ELF-1 (cell line): ENCODE results near the gene C2CD3.
A peak's percentile ranks its signal among the peaks of the same experiment; 100 is the strongest.
"Not testable (repeated sequence)": the region's sequence is repeated elsewhere in the genome, so short reads cannot be mapped to it uniquely, and the experiment has no call there.

Source experiments
- DNase-seq: peaks from one replicate; pipeline ENCODE4 v3.0.0-alpha.2; 2016; ENCODE audit warnings: low read depth, low spot score

The C2CD3 gene

DNA sequence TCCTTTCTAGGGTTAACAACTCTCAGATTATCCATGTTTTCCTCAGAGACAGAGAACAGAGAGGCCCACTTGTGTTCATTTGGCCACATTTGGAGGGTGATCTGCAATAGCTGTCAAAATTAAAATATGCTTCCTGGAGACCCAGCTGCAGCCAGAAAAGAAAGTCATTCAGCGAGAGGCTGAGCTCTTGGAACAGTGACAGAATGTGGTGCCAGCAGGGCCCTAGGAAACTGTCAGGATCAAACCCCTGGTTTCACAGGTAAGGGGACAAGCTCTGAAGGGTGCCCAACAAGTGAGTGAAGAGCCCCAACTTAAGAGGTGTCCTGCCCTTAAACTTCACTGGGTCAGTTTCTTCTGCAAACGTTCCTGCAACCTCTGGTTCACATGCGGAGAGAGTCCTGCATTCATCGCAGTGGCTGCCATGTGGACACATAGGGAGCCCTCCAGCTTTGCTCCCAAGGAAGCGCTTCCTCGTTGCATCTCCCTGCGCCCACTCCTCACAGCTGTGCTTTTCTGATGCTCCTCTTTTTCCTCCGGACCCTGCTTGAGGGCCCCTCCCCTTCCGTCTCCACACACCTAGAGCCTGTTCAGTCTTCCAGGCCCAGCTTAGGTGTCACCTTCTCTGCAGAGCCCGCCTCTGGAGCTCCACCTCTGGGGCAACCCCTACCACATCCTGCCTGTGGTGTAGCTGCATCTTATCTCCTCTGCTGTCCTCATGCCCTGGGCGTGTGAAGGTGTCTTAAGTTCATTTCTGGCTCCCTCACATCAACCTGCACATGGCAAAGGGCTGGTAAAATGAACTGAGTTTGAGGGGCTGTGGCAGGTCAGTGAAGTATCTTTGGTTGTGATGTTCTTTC is 165.8 kb downstream of the C2CD3 start:
- DNase-seq: no peak

- no peak for DNase-seq
Observed at GRCh38 chr11:74004046-74004695, 166.6 kb downstream of the C2CD3 start.

GRCh38 chr11:74002832-74003231 is 168.0 kb downstream of the C2CD3 start:
- no peak for DNase-seq

DNA sequence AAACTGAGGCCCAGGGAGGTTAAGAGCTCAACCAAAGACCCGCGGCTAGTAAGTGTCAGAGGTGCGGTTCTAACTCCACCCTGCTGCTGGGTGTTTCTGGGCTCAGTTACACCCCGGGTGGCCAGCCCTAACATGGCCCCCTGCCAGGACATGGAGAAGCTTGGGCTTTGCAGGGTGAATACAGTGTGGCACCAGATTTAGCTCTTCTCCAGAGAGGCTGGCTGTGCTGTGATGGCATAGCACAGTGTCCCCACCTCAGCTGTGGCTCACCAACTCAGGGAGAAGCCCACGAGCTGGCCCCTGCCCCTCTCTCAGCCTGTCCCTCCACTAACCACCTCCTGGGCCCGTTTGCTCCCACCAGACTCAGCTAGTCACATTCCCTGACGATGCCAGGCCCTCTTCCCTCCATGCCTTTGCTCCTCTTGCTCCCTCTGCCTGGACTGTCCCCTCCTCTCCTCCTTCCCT is 168.9 kb downstream of the C2CD3 start:
- no peak for DNase-seq

DNA sequence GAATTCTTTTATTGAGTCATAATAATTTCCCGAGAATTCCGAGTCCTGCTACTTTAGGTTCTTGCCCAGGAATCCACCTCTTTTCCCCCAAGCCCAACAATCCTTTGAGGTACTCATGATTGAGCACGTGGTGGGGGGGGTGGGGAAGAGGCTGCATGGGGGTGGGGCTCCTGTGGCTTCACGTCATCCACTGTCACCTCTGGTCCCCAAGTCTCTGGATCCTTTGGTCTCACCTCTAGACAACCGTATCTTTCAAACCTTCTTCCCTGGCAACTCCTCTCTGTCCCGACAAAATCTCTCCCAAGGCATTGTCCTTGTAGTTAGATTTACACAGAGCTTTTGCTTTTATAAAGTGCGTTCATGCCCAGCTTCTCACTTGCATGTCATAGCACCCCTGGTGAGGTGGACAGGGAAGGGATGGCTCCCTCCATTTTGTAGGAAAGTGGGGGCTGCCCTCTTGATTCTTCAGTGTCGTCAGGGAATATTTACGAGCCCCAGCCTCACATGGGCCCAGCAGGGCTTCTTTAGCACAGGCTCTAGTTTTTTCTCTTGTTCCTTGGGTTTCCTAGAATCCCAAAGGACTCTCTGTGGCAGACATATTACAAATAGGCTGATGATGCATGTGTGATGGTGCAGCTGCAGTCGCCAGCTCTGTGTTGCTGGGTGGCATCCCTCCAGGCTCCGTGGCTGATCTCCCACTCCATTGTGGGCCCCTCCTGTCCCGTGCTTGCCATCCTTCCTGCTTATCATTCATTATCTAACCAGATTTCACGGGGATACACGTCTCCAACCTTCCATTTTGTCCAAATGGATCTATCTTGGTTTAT is 170.3 kb downstream of the C2CD3 start:
- DNase-seq: no peak

- DNase-seq: no peak
Observed at GRCh38 chr11:73999581-74000306, 171.1 kb downstream of the C2CD3 start.

- DNase-seq: no peak
Observed at GRCh38 chr11:73998846-73999575, 171.8 kb downstream of the C2CD3 start.

- no peak for DNase-seq
Observed at GRCh38 chr11:73997120-73997770, 173.6 kb downstream of the C2CD3 start.

DNA sequence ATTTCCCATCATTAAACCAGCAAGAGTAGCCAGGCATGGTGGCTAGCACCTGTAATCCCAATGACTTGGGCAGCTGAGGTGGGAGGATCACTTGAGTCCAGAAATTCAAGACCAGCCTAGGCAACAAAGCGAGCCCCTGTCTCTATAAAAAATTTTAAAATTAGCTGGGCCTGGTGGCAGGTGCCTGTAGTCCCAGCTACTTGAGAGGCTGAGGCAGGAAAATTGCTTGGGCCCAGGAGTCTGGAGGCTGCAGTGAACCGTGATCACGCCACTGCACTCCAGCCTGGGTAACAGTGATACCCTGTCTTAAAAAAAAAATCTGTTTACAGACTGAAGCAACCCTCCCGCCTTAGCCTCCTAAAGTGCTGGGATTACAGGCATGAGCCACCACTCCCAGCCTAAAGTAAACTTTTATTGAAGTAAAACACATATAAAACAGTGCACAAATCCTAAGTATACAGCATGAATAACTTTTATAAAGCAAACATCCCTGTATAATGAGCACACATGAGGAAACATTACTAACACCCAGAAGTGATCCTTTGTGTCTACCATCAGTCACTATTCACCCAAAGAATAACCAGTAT is 174.5 kb downstream of the C2CD3 start:
- DNase-seq: no peak

GRCh38 chr11:73995731-73996130 is 175.1 kb downstream of the C2CD3 start:
- DNase-seq: no peak

DNA sequence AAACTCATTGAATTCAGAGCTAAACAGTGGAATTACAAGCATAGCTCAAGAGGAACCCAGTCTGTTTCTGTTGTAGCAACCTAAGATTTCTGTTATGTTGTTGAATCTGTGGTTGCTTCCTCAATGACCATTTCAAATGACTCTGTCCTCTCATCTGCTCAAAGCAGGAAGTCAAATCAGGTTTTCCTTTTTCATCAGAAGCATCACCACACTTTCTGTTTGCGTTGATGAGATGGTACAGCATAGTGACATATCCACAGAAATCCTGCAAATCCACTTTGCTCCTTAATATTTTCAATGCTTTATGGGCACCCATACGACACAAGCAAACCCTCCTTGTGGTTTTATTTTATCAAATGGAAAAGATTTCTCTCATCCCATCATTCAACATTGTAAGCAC is 175.6 kb downstream of the C2CD3 start:
- DNase-seq: no peak

DNA sequence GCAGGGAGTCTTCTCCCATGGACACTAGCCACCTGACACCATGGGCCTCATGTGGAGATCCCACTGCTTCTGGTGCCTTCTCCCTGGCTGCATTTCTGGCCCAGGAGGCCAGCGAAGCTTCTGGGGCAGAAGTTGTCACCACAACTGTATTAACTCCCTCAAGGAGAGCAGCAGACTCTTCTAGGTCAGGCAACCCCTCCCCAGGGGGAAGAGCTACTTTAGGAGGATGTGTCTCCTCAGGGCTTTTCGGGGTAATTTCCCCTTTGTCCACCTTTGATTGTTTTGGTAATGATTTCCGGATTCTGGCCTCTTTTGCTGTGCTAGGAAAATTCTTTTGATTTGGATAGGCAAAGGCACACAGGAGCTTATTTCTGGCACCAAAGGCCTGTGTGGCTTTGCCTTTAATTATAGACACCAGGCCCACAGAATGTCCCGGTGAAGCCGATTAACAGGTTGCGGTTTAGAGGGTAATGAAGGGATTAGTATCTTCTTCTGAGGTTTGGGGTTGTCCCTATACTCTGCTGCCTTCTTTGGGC is 179.3 kb downstream of the C2CD3 start:
- DNase-seq: no peak

DNA sequence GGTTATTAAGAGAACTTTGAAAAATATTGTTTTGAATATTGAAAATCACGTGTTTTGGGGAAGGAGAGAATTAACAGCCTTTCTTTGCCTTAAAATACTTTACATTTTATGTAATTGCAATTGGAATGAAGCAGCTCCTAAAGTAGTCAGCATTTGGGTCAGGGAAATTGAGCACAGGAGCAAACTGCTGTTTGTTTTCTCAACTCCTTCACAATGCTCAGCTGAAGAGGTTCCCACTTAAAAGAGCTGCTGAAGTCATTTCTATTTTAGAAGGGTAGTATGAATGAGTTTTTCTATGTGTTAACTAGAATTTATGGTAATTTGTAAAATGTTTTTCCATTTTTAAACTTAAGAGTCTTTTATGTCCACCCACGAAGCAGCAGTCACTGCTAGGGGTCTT is 180.1 kb downstream of the C2CD3 start:
- no peak for DNase-seq

DNA sequence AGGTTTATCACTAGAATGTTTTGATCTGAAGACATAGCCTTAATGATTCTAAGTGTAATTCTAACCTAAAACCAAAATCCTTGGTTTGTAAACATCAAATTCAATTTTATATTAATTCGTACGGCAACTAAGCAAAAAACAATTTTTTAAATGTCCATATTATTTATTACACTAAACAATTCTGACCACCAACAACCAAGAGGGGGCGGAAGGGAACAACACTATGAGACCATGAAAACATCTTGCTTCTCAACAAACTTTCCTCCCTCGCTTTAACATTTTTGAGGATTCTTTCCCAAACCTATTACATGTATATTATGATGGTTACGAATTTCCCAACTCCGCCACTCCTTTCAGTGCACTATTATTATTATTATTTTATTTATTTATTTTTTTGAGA is 181.6 kb downstream of the C2CD3 start:
- DNase-seq: no peak

DNA sequence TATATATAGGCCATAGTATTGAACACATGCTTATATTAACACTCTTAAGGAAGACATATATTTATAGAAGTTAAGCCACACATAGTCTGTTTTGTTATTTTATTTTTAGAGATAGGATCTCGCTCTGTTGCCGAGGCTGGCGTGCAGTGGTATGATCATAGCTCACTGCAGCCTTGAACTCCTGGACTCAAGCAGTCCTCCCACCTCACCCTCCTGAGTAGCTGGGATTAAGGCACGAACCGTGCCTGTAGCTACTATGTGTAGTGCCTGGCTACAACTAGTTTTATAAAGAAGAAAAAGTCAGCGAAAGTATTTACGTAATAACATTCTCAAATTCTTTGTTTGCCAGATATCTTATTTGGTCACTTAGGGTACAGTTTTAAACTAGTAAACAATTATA is 182.6 kb downstream of the C2CD3 start:
- DNase-seq: no peak

DNA sequence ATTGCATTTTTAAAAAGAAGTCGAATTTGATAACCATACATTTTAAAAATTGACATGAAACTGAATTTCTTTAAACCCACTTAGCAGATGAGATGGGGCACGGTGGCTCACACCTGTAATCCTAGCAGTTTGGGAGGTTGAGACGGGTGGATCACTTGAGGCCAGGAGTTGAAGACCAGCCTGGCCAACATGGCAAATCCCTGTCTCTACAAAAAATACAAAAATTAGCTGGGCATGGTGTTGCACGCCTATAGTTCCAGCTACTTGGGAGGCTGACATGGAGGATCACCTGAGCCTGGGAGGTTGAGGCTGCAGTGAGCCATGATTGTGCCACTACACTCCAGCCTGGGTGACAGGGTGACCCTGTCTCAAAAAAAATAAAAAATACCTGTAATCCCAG is 185.1 kb downstream of the C2CD3 start:
- DNase-seq: not testable (repeated sequence)

- DNase-seq: no peak
Observed at GRCh38 chr11:73983741-73984538, 186.9 kb downstream of the C2CD3 start.

- DNase-seq: peak; percentile 97
Observed at GRCh38 chr11:73982990-73983740, 187.6 kb downstream of the C2CD3 start.
